B cell (primary cell): Measurements from ENCODE around the gene SLC9A7. TPM values are rescaled to one million over a fixed set of nuclear protein-coding genes. Genes with fewer than 3 reads are reported as not detected.

Experiments
- ATAC-seq: fragments of 200-7000 bp; cut with Tn5 transposase; one replicate; pipeline ENCODE4 v1.10.0; 2021; ENCODE audit warnings: low read depth, mild to moderate bottlenecking, moderate number of reproducible peaks, moderate library complexity
- CTCF ChIA-PET: fragments of 350-600 bp; sonication (Branson Sonifier 250); formaldehyde crosslinking; loops from one replicate; lab custom pipeline; 2021; ENCODE audit warnings: antibody characterized with exemption, inconsistent platforms; lab: Charles Lee
- POLR2A ChIA-PET: fragments of 350-600 bp; sonication (Branson Sonifier 250); formaldehyde crosslinking; loops from one replicate; lab custom pipeline; 2021; ENCODE audit warnings: antibody characterized with exemption; lab: Charles Lee
- DNase-seq: peaks from one replicate; pipeline ENCODE4 v3.0.0; 2013
- H2AFZ ChIP-seq: 2 replicates; pipeline ENCODE4 v1.6.1; 2012; ENCODE audit warnings: mild to moderate bottlenecking, low read depth, low read length; ENCODE audit not compliant: insufficient read depth, poor library complexity, severe bottlenecking
- H3K27ac ChIP-seq, 2 donors: 1 replicate in 1 of 2; 2 replicates in 1 of 2; pipeline ENCODE4 v1.5.1; 2012 to 2013; ENCODE audit warnings: low read length in 2 of 2, mild to moderate bottlenecking in 2 of 2, moderate library complexity in 1 of 2
- H3K27me3 ChIP-seq, 4 experiments: fragments of 200-600 bp in 1 of 4; sonication (generic) in 1 of 4; replicated peaks in 1 of 4; 1 replicate in 2 of 4; 2 replicates in 2 of 4; pipeline versions ENCODE4 v1.6.1 to v1.7.0; 2013 to 2016; ENCODE audit warnings: low read length in 3 of 4, mild to moderate bottlenecking in 2 of 4, mixed read lengths in 1 of 4, moderate library complexity in 1 of 4; ENCODE audit not compliant: insufficient read depth in 4 of 4, control insufficient read depth in 3 of 4; ENCODE audit errors: control extremely low read depth in 1 of 4
- H3K36me3 ChIP-seq, 2 experiments: replicated peaks in 1 of 2; 1 replicate in 1 of 2; 2 replicates in 1 of 2; pipeline versions ENCODE4 v1.6.1 to v1.7.1; 2013; ENCODE audit warnings: low read length in 1 of 2; ENCODE audit not compliant: insufficient read depth in 2 of 2, control insufficient read depth in 1 of 2; ENCODE audit errors: control extremely low read depth in 1 of 2, extremely low read depth in 1 of 2
- H3K4me1 ChIP-seq, 2 donors: fragments of 200-600 bp in 1 of 2; sonication (generic) in 1 of 2; 1 replicate in 1 of 2; 2 replicates in 1 of 2; pipeline versions ENCODE4 v1.5.1 to v1.6.1; 2013 to 2017; ENCODE audit warnings: low read length in 2 of 2; ENCODE audit not compliant: control insufficient read depth in 2 of 2, insufficient read depth in 2 of 2
- H3K4me2 ChIP-seq: replicated peaks from 2 replicates; pipeline ENCODE3; 2012; ENCODE audit warnings: mild to moderate bottlenecking, low read depth, low read length; ENCODE audit not compliant: poor library complexity, severe bottlenecking
- H3K4me3 ChIP-seq, 5 experiments: fragments of 200-600 bp in 1 of 5; sonication (generic) in 1 of 5; 1 replicate in 3 of 5; 2 replicates in 2 of 5; pipeline versions ENCODE4 v1.5.1 to v1.7.0; 2011 to 2016; ENCODE audit warnings: low read length in 4 of 5, mild to moderate bottlenecking in 4 of 5, low read depth in 2 of 5, control low read depth in 1 of 5, moderate library complexity in 1 of 5; ENCODE audit not compliant: insufficient read depth in 1 of 5; ENCODE audit errors: control extremely low read depth in 1 of 5, extremely low read depth in 1 of 5
- H3K79me2 ChIP-seq: fragments of 200-600 bp; sonication (generic); one replicate; pipeline ENCODE4 v1.6.0; 2016; ENCODE audit warnings: low read length; ENCODE audit not compliant: control insufficient read depth, insufficient read depth
- H3K9ac ChIP-seq: fragments of 200-600 bp; sonication (generic); 2 replicates; pipeline ENCODE4 v1.6.1; 2017; ENCODE audit warnings: mild to moderate bottlenecking, low read length, moderate library complexity
- H3K9me3 ChIP-seq, 3 donors: one replicate each; pipeline versions ENCODE4 v1.6.1 to v1.7.1; 2013; ENCODE audit warnings: low read length in 2 of 3; ENCODE audit not compliant: control insufficient read depth in 2 of 3, insufficient read depth in 1 of 3; ENCODE audit errors: control extremely low read depth in 1 of 3
- H4K20me1 ChIP-seq: 2 replicates; pipeline ENCODE4 v1.6.0; 2012; ENCODE audit warnings: mild to moderate bottlenecking, low read length; ENCODE audit not compliant: insufficient read depth, control insufficient read depth, poor library complexity, severe bottlenecking
- H3K27ac Mint-ChIP-seq: one replicate; pipeline ENCODE4 v1.8.0; 2021; ENCODE audit warnings: mixed read lengths
- H3K27me3 Mint-ChIP-seq: one replicate; pipeline ENCODE4 v1.8.0; 2021; ENCODE audit warnings: mixed read lengths
- H3K4me1 Mint-ChIP-seq: one replicate; pipeline ENCODE4 v1.8.0; 2021; ENCODE audit warnings: mixed read lengths
- H3K4me3 Mint-ChIP-seq: one replicate; pipeline ENCODE4 v1.8.0; 2021; ENCODE audit warnings: mixed read lengths
- H3K9me3 Mint-ChIP-seq: one replicate; pipeline ENCODE4 v1.8.0; 2022; ENCODE audit warnings: mixed read lengths; ENCODE audit not compliant: insufficient read depth
- EZH2 ChIP-seq: IDR thresholded peaks from 2 replicates; pipeline ENCODE4 v1.6.1; 2012; ENCODE audit warnings: borderline replicate concordance, low read depth, mild to moderate bottlenecking, moderate library complexity, low read length; ENCODE audit not compliant: insufficient read depth, poor library complexity, severe bottlenecking
- WGBS: methylation state at CpG from one replicate; pipeline ENCODE4 v1.1.5; 2013; ENCODE audit warnings: missing lambda C conversion rate; ENCODE audit not compliant: insufficient coverage; 5-methylcytosine and 5-hydroxymethylcytosine counted together
- intact Hi-C: fragments of 100-400 bp; cut with micrococcal nuclease; formaldehyde crosslinking; loops from one replicate; pipeline ENCODE4 v1.10.0; 2022
- polyA plus RNA-seq: library from polyadenylated mRNA; depleted of rRNA; stranded (reverse); fragments of >200 nt; gene quantifications from 2 replicates; pipeline ENCODE4 v1.2.3, GENCODE V29; 2012
- total RNA-seq, 2 donors: library from RNA; stranded (reverse); fragments of 120-200 nt in 1 of 2; gene quantifications; 1 replicate in 1 of 2; 2 replicates in 1 of 2; pipeline versions ENCODE4 v1.2.3 to v1.2.4, GENCODE V29; 2013 to 2022
- TF ChIP-seq, protein P1 (sequence below): fragments of 200-600 bp; IDR thresholded peaks from one replicate; pipeline ENCODE4 v1.8.0; 2022; ENCODE audit warnings: antibody characterized with exemption, mild to moderate bottlenecking

The SLC9A7 gene
- total and polyA plus RNA-seq, 2 donors (not counting 1 experiment from before 2014, with no cell fraction given): 24.9 to 53.2 TPM

DNA sequence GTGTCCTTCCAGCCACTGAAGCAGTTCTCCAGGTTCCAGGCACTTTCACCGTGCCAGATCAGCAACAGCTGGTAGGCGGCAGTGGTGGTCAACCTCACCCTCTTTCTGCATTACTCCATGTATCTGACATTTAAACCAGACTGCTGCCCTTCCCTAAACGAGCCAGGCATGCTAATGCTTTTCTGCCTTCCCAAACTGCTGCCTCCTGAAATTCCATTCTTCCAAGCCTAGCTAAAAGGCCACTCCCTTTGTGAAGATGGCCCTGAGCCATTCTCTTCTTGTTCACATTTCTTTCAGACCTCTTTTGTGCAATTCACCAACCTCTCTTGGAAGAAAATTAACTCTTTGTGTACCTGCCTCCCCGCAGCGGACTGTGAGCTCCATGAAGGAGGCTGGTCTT, 111.7 kb downstream of the SLC9A7 start:
- intact Hi-C loops: no loop called here
- no peak overlapping the region for H3K4me2 ChIP-seq
- DNase-seq (no peak), ATAC-seq (no peak)
- peaks cover 51% of the 10 kb centered on the region for H3K4me1 Mint-ChIP-seq
- H3K79me2 ChIP-seq: no peaks in the 10 kb centered on the region
- H3K4me1 ChIP-seq: peaks cover 35 to 38% of the 10 kb centered on the region in 2 donors
- 97% methylated on average over 3 of the region's 5 CpGs for WGBS
- no peak overlapping the region for H3K4me3 Mint-ChIP-seq
- H3K27me3 ChIP-seq: no peaks in the 10 kb centered on the region
- ChIA-PET POLR2A (no interaction called here), CTCF (interaction anchor here (0.8 to 1.3 kb wide), 2 partner anchors 22 to 149 kb away, joined by 3 read pairs; no protein-coding TSS in a partner anchor)
- no peaks in the 10 kb centered on the region for H4K20me1 ChIP-seq
- H3K4me3 ChIP-seq: no peak overlapping the region
- H3K9ac ChIP-seq: no peak overlapping the region
- no peaks in the 10 kb centered on the region for H3K9me3 Mint-ChIP-seq
- H3K27ac ChIP-seq: no peak overlapping the region
- no peak for TF ChIP-seq EZH2
- TF ChIP-seq, protein P1, sequence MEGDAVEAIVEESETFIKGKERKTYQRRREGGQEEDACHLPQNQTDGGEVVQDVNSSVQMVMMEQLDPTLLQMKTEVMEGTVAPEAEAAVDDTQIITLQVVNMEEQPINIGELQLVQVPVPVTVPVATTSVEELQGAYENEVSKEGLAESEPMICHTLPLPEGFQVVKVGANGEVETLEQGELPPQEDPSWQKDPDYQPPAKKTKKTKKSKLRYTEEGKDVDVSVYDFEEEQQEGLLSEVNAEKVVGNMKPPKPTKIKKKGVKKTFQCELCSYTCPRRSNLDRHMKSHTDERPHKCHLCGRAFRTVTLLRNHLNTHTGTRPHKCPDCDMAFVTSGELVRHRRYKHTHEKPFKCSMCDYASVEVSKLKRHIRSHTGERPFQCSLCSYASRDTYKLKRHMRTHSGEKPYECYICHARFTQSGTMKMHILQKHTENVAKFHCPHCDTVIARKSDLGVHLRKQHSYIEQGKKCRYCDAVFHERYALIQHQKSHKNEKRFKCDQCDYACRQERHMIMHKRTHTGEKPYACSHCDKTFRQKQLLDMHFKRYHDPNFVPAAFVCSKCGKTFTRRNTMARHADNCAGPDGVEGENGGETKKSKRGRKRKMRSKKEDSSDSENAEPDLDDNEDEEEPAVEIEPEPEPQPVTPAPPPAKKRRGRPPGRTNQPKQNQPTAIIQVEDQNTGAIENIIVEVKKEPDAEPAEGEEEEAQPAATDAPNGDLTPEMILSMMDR: no peak
- H3K9me3 ChIP-seq: no peaks in the 10 kb centered on the region
- no peak overlapping the region for H3K27ac Mint-ChIP-seq
- no peaks in the 10 kb centered on the region for H3K27me3 Mint-ChIP-seq
- peaks cover 0 to 34% of the 10 kb centered on the region in 2 experiments for H3K36me3 ChIP-seq
- H2AFZ ChIP-seq: no peak overlapping the region

DNA sequence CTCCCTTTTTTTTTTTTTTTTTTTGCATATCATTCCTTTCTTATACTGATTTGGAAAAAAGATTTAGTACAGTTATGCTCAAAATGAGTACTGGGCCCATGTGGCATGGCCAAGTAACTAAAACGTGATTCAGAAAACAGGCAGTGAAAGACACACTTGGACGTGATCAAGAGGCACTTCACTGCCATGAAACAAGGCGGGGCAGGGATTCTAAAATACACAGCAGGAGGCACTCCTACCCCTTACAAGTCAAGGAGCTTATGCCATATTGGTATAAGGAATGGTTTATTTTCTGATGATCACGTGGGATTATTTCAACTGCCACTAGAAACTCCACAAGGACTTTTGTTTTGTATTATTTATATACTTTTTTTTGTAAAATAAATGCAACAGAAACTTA, 113.3 kb downstream of the SLC9A7 start:
- Histone ChIP-seq H3K4me1 (peaks cover 29 to 30% of the 10 kb centered on the region in 2 donors), H3K9me3 (no peaks in the 10 kb centered on the region), H3K27ac (peak overlapping the region in 1 of 2 donors; percentile 50), H3K9ac (no peak overlapping the region), H4K20me1 (no peaks in the 10 kb centered on the region), H3K36me3 (peaks cover 0 to 45% of the 10 kb centered on the region in 2 experiments), H2AFZ (no peak overlapping the region), H3K4me3 (no peak overlapping the region), H3K4me2 (no peak overlapping the region), H3K27me3 (no peaks in the 10 kb centered on the region), H3K79me2 (no peaks in the 10 kb centered on the region)
- H3K27me3 Mint-ChIP-seq: no peaks in the 10 kb centered on the region
- ATAC-seq (no peak), DNase-seq (no peak)
- no peak overlapping the region for H3K27ac Mint-ChIP-seq
- ChIA-PET POLR2A (no interaction called here), CTCF (interaction anchor here (1.1 kb wide), 1 partner anchor 8 kb away, joined by 3 read pairs; no protein-coding TSS in a partner anchor)
- H3K4me1 Mint-ChIP-seq: peaks cover 48% of the 10 kb centered on the region
- TF ChIP-seq, protein P1: no peak
- no peak for TF ChIP-seq EZH2
- no peaks in the 10 kb centered on the region for H3K9me3 Mint-ChIP-seq
- no peak overlapping the region for H3K4me3 Mint-ChIP-seq
- no CpG with 5 or more reads among the region's 4 CpGs for WGBS
- intact Hi-C loops: no loop called here
